NCI-H460 (cell line): Measurements from ENCODE around the gene CCDC87. TPM values are rescaled to one million over a fixed set of nuclear protein-coding genes. Genes with fewer than 3 reads are reported as not detected.
"Not testable (repeated sequence)": the region's sequence is repeated elsewhere in the genome, so short reads cannot be mapped to it uniquely, and the experiment has no call there.

Experiments used
- DNase-seq: peaks from one replicate; pipeline ENCODE4 v3.0.0-alpha.2; 2016; ENCODE audit warnings: low read depth; ENCODE audit errors: extremely low read depth
- total RNA-seq: library from RNA; depleted of rRNA; stranded (reverse); fragments of >200 nt; shearing (Covaris generic); gene quantifications from 2 replicates; pipeline ENCODE4 v1.2.3, GENCODE V29; 2014

The CCDC87 gene
- total RNA-seq, 1 experiment from 2014 or later: 0.37 TPM

DNA sequence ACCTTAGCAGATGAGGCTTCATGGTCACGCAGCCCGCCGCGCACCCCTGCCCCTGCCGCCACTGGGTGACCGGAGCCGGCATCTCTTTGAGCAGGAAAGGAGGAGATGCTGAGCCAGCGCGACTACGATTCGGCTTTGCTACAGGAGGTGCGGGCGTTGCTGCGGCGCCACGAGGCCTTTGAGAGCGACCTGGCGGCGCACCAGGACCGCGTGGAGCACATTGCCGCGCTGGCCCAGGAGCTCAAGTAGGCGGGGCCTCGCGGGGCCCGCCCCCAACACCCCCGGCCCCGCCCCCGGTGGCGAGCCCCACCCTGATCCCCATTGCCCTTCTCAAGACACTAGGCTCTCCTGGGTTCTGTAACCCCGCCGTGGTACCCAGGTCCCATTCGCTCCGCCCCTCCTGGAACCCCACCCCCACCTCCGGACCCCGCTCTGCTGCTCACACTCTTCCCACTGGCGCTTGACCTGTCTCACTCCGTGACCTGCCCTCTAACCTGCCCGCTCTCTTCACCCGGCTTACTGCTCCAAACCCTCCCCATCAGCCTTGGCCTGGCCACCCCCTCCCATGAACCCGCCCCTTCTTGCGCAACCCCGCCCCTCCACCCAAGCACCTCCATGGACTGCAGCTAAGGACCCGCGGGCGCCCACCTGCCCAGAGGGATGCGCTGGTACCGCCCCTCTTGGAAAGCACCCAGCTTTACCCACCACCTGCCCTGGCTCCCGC is 33.6 kb downstream of the CCDC87 start:
- DNase-seq: no peak

DNA sequence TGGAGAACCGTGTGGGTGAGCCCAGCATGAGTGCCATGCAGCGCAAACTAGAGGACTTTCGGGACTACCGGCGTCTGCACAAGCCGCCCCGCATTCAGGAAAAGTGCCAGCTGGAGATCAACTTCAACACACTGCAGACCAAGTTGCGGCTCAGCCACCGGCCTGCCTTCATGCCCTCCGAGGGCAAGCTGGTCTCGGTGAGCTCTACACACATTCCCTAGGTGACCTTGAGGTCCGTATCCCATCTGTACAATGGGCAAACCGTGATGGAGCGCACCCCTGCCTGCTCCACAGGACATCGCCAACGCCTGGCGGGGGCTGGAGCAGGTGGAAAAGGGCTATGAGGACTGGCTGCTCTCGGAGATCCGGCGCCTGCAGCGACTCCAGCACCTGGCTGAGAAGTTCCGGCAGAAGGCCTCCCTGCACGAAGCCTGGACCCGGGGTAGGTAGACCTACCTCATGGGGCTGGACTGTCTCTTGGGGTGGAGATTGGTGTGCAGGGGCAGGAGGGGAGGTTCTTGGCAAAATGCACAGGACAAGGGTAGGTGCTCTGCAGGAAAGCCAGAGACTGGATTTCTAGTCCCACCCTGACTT is 35.0 kb downstream of the CCDC87 start:
- no peak for DNase-seq

DNA sequence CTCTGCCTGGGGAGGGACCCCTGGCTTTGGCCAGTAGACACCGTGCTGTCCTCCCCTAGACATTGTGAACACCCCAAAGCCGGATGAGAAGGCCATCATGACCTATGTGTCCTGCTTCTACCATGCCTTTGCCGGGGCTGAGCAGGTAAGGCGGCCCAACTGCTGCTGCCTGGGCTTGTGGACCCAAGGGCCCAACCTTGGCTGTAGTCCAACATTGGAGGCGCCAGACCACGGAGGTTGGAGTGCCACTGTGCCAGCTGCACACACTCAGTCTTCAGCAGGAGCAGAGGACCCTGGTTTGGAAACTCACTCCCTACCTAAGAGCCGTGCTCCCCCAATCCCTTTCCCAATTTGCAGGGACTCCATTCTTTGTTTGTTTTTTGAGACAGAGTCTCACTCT is 36.8 kb downstream of the CCDC87 start:
- DNase-seq: no peak

DNA sequence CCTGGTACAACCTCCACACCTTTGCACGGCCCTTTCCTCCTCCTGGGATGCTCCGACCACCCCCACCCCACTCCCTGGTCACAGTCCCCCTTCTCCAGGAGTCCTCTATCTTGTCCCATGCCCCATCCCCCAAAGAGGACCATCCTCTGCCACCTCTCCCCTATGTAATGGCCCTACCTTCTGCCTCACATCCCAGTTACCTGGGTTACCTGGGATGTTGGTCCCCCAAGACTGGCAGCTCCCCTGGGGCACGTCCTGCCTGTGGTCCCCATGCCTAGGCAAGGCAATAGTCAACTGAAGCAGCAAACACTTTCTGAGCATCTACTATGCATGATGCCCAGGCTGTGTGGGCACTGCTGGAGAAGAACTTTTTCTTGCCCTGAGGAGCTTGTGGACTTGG is 37.4 kb downstream of the CCDC87 start:
- DNase-seq: no peak

DNA sequence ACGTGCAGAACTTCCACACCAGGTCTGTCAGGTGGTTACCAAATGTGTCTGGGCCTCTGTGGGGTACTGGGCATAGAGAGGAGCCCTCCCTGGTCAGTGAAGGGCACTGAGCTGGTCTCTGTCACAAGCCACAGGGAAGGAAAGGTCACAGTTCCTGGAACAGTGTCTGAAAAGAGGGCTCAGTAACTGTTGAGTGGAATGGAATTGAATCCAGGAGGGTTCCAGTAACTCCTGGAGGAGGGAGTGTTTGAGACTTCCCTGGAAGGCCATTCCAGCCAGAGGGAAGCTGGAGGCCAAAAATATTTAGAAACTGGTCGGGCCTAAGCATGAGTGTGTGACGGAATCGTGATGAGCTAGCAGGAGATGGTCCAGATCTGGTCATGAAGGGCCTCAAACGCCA is 38.3 kb downstream of the CCDC87 start:
- no peak for DNase-seq

DNA sequence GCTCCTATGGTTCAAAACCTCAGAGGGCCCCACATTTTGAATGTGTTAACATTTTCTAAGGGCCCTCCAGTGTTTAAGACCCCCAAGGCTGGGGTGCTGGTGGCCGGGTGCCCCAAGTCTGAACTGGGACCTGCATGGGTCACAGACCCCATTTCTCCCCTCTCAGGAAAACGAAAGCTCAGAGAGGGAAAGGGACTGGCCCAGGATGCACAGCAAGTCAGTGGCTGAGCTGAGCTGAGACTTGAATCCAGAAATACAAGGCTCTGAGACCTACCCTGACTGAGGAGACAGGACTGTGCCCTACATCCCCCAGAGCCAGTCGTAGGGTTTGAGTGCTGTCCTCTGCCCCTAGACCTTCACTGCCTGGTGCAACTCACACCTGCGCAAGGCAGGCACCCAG is 42.0 kb downstream of the CCDC87 start:
- DNase-seq: no peak

DNA sequence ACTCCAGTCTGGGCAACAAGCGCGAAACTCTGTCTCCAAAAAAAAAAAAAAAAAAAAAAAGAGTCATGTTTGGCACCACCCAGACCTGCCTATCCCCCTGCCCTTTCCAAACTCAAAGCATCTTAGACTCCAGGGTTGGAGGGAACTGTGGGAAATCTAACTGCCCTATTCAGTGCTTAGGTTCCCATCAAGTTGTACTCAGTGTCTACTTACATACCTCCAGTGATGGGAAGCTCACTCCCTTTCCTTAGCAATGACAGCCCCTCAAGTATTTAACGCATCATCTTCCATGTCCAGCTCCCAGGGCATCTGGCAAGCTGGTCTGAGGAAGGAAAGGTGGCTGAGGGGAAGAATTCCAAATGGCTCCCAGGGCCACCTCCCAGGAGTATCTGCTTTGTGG is 43.2 kb downstream of the CCDC87 start:
- DNase-seq: no peak

DNA sequence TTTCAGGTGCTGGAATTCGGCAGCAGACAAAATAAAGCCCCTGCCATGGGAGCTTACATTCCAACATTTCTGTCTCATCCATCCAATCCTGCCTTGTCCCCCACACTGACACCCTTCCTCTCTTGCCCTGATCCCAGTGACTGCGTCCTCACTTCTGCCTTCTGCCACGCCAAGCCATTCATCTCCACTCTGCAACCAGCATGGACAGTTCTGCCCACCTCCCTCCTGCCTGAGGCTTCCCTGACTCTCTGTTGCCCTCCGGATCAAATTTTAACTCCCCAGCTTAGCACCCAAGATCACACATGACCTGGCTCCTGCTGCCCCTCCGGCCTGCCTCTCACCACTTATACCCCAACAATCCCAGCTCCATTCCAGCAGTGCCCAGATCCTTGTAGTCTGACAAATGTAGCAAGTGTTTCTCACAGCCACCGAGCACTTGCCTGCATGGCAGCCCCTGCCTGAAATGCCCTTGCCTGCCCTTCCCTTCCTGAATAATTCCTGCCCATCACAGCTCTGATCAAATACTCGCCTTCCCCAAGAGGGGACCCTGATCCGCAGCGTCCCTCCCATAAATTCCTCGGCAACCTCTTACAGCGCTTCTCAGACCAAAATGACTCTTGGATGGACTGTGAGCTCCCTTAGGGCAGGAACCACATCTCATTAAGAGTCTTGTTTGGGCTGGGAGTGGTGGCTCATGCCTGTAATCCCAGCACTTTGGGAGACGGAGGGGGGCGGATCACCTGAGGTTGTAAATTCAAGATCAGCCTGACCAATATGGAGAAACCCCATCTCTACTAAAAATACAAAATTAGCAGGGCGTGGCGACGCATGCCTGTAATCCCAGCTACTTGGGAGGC is 43.9 kb downstream of the CCDC87 start:
- DNase-seq: no peak

DNA sequence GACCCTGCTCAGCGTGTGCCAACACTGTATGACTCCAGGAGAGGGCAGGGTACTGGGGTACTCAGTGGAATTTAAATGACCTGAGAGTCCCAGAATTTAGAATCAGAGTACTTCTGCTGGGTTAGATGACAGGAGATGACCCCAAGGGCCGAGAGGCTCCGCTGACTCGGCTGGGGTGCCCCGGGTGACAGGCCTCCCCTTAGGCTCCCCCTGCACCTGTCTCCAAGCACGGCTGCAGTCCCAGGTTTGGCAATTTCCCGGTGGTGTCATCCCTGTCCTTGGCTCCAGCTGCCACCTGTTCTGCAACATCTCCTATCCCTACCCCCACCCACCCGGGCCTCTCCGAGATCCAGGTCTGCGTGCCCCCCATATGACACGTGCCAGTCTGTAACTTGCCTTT is 44.8 kb downstream of the CCDC87 start:
- no peak for DNase-seq

DNA sequence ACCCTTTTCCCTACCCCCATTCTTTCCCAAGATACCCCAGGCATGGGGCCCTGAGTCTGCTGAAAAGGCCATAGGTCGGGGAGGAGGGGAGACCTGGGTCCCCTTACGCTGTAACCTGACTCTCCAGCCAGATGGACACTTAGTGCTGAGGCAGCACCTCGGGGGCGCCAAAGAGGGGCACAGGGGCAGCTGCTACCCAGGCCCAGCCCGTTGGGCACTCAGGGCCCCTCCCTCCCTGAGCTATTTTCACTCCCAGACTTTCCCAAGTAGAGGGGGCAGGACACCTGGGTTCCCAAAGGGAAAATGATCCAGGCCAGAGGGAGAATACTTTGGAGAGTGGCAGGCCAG is 45.2 kb downstream of the CCDC87 start:
- DNase-seq: no peak

DNA sequence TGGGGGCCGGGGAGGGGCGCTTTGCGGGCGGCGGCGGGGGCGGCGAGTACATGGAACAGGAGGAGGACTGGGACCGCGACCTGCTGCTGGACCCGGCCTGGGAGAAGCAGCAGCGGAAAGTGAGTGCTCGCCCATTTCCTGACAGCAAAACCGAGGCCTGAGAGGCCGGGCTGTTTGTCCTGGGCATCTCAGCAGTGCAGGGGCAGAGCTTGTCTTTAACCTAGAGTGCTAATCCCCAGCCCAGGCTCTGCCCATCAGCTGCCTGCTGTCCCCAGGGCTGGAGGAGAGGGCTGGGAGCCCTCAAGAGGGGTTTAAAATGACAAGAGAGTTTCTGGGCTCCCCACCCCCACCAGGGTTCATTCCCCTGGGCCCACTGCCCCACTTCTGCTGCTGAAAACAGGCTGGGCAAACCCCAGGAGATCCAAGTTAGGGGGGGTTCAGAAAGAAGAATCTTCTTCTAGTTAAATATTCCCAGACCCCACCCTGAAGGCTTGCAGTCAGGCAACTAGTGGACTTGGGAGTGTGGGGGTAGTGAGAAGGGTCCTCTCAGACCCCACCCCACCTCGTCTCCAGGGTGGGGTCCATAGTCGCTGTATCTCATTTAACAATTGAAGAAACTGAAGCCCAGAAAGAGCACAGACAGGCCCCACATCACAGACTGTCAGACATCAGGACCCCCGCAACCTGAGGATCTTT is 45.7 kb downstream of the CCDC87 start:
- no peak for DNase-seq

DNA sequence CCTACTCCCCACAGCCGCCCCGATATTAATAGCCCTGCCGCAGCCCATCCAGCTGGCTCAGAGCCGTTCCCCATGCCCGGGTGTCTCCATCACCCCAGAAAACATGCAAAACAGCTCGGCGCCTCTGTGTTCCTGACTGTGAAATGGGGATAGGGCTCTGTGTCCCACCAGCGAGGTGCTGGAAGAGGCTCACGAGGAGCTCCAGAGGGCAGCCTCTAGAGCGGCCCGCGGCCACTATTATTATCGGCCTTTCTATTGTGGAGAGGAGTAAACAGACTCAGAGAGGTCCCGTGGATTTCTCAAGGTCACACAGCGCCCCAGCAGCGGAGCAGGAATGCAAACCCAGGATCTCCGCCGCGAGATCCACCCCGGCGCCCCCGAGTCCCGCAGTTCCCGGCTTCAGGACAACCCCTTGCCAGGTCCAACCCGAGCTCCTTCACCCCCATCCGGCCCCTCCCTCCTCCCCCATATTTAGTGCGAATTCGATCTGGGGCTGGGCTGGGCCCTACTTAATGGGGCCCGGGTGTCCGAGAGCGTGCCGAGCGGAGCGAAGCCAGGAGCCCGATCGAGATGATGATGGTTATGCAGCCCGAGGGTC is 46.4 kb downstream of the CCDC87 start, which contains the start of gene ACTN3:
ACTN3 (plus strand) TSS at position 536 of the 598 bp plus-strand sequence; CDS start at position 571, 35 bp downstream.
- no peak for DNase-seq

DNA sequence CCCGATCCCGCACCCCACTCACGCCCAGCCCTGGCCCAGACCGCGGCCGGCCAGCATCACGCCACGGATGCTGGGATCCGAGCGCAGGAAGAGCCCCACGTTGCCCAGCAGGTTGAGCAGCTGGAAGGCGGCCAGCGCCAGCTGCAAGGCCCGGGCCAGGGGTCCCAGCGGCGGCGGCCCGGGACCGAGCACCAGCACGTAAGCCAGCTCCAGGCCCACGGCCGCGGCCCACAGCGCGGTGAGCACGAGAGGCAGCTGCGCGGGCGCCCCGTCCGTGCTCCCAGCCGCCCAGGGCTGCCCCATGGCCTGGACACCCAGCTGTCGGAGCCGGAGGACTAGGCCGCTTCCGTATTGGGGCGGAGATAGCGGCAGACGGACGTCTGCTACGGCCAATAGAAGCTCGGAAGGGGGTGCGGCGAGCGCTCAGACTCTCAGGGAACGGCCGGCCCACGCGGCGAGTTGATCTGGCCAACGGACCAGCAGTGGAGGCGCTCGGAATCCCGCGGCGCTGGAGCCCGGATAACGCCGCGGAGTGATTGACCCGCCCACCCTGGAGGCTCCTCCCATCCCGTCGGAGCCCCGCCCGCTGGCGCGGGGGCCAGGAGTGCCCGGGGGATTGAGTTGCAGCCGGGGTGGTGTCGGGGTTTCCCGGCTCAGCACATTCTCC is 47.0 kb downstream of the CCDC87 start, which contains the start of gene ZDHHC24:
ZDHHC24 (minus strand) TSS at position 348 of the 667 bp plus-strand sequence; CDS start at position 303, 45 bp downstream.
- DNase-seq: peak; percentile 94

DNA sequence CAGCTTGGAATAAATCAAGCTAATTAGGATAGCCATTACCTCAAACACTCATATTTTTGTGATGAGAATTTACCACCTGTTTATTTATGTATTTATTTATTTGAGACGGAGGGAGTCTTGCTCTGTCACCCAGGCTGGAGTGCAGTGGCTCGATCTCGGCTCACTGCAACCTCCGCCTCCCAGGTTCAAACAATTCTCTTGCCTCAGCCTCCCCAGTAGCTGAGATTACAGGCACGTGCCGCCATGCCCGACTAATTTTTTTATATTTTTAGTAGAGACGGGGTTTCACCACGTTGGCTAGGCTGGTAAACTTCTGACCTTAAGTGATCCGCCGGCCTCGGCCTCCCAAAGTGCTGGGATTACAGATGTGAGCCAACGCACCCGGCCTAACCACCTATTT is 47.9 kb downstream of the CCDC87 start:
- not testable (repeated sequence) for DNase-seq

DNA sequence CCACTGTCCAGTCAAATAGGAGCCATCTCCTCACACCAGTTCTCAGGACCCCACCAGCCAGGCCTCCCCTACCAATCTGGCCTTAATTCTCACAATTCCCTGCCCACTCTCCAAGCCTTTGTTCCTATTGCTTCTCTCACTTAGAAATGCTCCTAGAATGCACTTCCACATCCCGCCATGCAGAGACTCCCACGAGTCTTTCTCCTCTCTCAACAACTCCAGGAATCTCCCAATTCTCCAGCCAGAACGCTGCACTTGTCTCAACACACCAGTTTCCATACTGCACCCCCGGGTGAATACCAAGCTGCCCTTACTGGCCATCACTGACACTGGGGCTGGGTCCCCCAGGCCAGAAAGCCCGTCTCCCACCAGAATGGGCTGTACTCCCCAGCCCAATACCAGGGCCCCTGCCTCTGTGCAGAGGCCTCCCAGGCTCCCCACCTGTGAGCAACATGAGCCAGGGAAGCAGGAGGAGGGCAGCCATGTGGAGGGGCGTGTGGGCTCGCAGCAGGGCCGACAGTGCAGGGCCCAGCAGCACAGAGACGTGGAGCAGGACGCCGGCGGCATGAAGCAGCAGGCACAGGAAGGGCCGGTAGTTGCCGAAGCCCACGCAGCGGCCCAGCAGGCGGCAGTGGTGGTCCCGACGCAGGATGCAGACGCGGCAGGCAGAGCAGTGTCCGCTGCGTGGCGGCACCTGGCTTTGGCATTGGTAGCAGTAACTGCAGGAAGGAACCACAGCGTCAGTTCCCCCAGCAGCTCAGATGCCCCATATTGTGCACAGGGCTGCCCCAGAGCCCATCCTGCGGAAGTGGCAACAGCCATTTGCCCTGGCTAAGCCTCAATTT is 49.4 kb downstream of the CCDC87 start:
- DNase-seq: no peak

DNA sequence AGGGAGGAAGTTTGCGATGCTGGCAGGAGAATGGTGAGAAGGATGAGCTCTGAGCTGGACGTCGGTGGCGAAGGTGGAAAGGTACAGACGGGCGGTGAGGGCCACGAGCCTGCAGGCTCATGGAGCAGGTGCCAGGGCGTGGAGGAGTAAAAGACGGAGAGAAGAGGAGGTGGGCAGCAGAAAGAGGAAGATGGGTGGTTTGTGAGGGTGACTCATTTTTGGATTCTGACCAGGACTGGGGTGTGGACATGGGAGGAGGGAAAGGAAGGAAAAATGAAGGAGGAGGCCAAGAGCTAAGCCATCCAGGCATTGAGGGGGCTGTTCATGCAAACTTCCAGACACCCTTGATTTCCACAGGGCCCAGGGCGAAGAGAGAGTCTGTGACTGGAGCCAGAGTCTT is 50.5 kb downstream of the CCDC87 start:
- DNase-seq: no peak

DNA sequence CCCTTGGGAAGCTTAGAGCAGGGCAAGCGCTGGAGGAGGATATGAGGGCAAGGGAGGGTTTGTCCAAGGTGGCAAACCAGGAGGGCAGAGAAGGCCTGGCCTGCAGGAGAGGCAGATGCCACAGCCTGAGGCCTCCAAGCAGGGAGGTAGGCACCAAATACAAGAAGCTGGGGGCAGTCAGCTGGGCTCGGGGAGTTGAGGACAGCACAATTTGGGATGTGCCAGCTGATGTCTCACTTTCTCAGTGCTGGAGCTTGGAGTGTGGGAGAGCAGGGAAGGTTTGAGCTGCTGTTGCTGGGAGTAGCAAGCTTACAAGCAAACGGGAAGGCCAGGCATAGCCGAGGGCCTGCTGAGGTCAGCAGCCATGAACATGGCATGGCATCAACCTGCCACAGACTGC is 51.0 kb downstream of the CCDC87 start:
- DNase-seq: no peak

DNA sequence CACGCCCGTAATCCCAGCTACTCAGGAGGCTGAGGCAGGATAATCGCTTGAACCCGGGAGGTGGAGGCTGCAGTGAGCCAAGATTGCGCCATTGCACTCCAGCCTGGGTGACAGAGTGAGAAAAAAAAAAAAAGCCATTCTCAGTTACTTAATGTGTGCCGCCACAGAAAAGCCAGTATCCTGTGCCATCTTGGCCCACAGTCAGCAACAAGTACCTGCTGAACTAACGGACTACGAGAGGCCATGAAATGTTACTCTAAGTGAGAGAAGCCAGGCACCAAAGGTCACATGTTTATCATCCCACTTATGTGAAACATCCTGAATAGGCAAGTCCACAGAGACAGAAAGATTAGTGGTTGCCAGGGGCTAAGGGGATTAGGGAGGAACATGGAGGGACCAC is 52.3 kb downstream of the CCDC87 start:
- DNase-seq: not testable (repeated sequence)
